HEK293T (cell line): Measurements from ENCODE around the gene CAB39L.

Experiments
- CTCF ChIA-PET: fragments of 350-600 bp; formaldehyde crosslinking; extraction: SDS; loops from one replicate; lab custom pipeline; 2021; ENCODE audit warnings: antibody characterized with exemption, inconsistent platforms; lab: Yijun Ruan, JAX
- POLR2A ChIA-PET: fragments of 350-600 bp; formaldehyde crosslinking; extraction: SDS; loops from one replicate; lab custom pipeline; 2020; ENCODE audit warnings: antibody characterized with exemption, inconsistent platforms; lab: Yijun Ruan, JAX
- DNase-seq: peaks from one replicate; pipeline ENCODE4 v3.0.0; 2012; ENCODE audit warnings: mixed read lengths; ENCODE audit errors: extremely low spot score
- ARNT ChIP-seq: fragments of 450-650 bp; IDR thresholded peaks from 2 replicates; pipeline ENCODE4 v1.6.1; 2017; ENCODE audit warnings: mild to moderate bottlenecking
- BHLHE40 ChIP-seq: fragments of 450-650 bp; IDR thresholded peaks from 2 replicates; pipeline ENCODE4 v1.6.1; 2016; ENCODE audit warnings: mild to moderate bottlenecking, moderate library complexity, borderline replicate concordance
- CTBP1 ChIP-seq: fragments of 450-650 bp; IDR thresholded peaks from 2 replicates; pipeline ENCODE4 v1.6.1; 2016; ENCODE audit warnings: borderline replicate concordance
- ELF4 ChIP-seq: fragments of 450-650 bp; IDR thresholded peaks from 2 replicates; pipeline ENCODE4 v1.6.1; 2017; ENCODE audit warnings: antibody characterized with exemption
- FOXA1 ChIP-seq: fragments of 450-650 bp; IDR thresholded peaks from 2 replicates; pipeline ENCODE4 v1.6.1; 2016; ENCODE audit warnings: mild to moderate bottlenecking
- FOXK2 ChIP-seq: fragments of 450-650 bp; IDR thresholded peaks from 2 replicates; pipeline ENCODE4 v1.6.1; 2016; ENCODE audit warnings: mild to moderate bottlenecking
- FOXM1 ChIP-seq: fragments of 450-650 bp; IDR thresholded peaks from 2 replicates; pipeline ENCODE4 v1.6.1; 2017; ENCODE audit warnings: mild to moderate bottlenecking, borderline replicate concordance
- HDGF ChIP-seq: fragments of 450-650 bp; IDR thresholded peaks from 2 replicates; pipeline ENCODE4 v1.6.1; 2017; ENCODE audit warnings: antibody characterized with exemption, borderline replicate concordance
- L3MBTL2 ChIP-seq: fragments of 450-650 bp; conservative IDR thresholded peaks from 2 replicates; pipeline ENCODE4 v1.6.1; 2016; ENCODE audit warnings: mild to moderate bottlenecking
- LEF1 ChIP-seq: fragments of 450-650 bp; IDR thresholded peaks from 2 replicates; pipeline ENCODE4 v1.6.1; 2017; ENCODE audit warnings: mild to moderate bottlenecking, borderline replicate concordance
- NFRKB ChIP-seq: fragments of 450-650 bp; IDR thresholded peaks from 2 replicates; pipeline ENCODE4 v1.6.1; 2016; ENCODE audit warnings: mild to moderate bottlenecking, moderate library complexity
- PKNOX1 ChIP-seq: fragments of 450-650 bp; IDR thresholded peaks from 2 replicates; pipeline ENCODE4 v1.6.1; 2016
- SP1 ChIP-seq: fragments of 450-650 bp; IDR thresholded peaks from 2 replicates; pipeline ENCODE4 v1.6.1; 2017
- SUZ12 ChIP-seq: fragments of 450-650 bp; IDR thresholded peaks from 2 replicates; pipeline ENCODE4 v1.6.1; 2016; ENCODE audit warnings: mild to moderate bottlenecking
- TARDBP ChIP-seq: fragments of 450-650 bp; IDR thresholded peaks from 2 replicates; pipeline ENCODE4 v1.6.1; 2016
- ZNF384 ChIP-seq: fragments of 450-650 bp; IDR thresholded peaks from 2 replicates; pipeline ENCODE4 v1.6.1; 2016

The CAB39L gene

GRCh38 chr13:49292742-49293486, 150.9 kb downstream of the CAB39L start:
- peak; percentile 28 for DNase-seq
- CTCF ChIA-PET: no interaction called here
- TF ChIP-seq LEF1 (no peak), BHLHE40 (no peak), SP1 (no peak), L3MBTL2 (no peak), ELF4 (no peak), SUZ12 (no peak), CTBP1 (no peak), FOXA1 (no peak), PKNOX1 (no peak)
- POLR2A ChIA-PET: no interaction called here

GRCh38 chr13:49288458-49288857, 155.4 kb downstream of the CAB39L start:
- TF ChIP-seq LEF1 (no peak), SP1 (no peak), PKNOX1 (no peak), L3MBTL2 (no peak), FOXK2 (no peak), HDGF (no peak), CTBP1 (no peak), ZNF384 (no peak), ARNT (no peak), FOXM1 (no peak), SUZ12 (no peak), TARDBP (no peak), BHLHE40 (no peak), NFRKB (no peak)
- POLR2A ChIA-PET: no interaction called here
- CTCF ChIA-PET: no interaction called here
- DNase-seq: no peak

GRCh38 chr13:49287995-49288394, 155.9 kb downstream of the CAB39L start:
- ChIA-PET POLR2A (no interaction called here), CTCF (no interaction called here)
- TF ChIP-seq ZNF384 (no peak), ELF4 (no peak), CTBP1 (no peak), LEF1 (no peak), ARNT (no peak), SUZ12 (no peak), PKNOX1 (no peak), FOXK2 (no peak), FOXM1 (no peak), L3MBTL2 (no peak), TARDBP (no peak), BHLHE40 (no peak), NFRKB (no peak), SP1 (no peak), HDGF (no peak)
- no peak for DNase-seq

- TF ChIP-seq BHLHE40: no peak
- no peak for TF ChIP-seq FOXA1
- TF ChIP-seq ELF4: no peak
- TF ChIP-seq FOXK2: no peak
- no peak for TF ChIP-seq PKNOX1
- TF ChIP-seq NFRKB: no peak
- no peak for TF ChIP-seq SP1
- TF ChIP-seq LEF1: no peak
- TF ChIP-seq L3MBTL2: no peak
- TF ChIP-seq TARDBP: no peak
- TF ChIP-seq ARNT: no peak
- no peak for TF ChIP-seq FOXM1
- no peak for TF ChIP-seq SUZ12
- no peak for TF ChIP-seq ZNF384
- TF ChIP-seq CTBP1: no peak
- no peak for TF ChIP-seq HDGF
- ChIA-PET POLR2A (interaction anchor here (1.2 kb wide), 1 partner anchor 32 kb away, joined by 4 read pairs; the partner anchor contains the start of gene CDADC1), CTCF (interaction anchor here (0.7 to 1.5 kb wide), 2 partner anchors 33 to 1160 kb away, joined by 3 to 4 read pairs; no protein-coding TSS in a partner anchor)
- DNase-seq: no peak
Observed at GRCh38 chr13:49279885-49280284, 164.0 kb downstream of the CAB39L start.

GRCh38 chr13:49279112-49279511, 164.8 kb downstream of the CAB39L start:
- DNase-seq: no peak
- CTCF ChIA-PET: interaction anchor here (1.4 kb wide), 1 partner anchor 39 kb away, joined by 5 read pairs; no protein-coding TSS in a partner anchor
- POLR2A ChIA-PET: interaction anchor here (2.4 kb wide), 1 partner anchor 31 kb away, joined by 7 read pairs; the partner anchor contains the start of gene CDADC1
- TF ChIP-seq NFRKB: no peak
- TF ChIP-seq LEF1: no peak
- no peak for TF ChIP-seq TARDBP
- no peak for TF ChIP-seq BHLHE40
- no peak for TF ChIP-seq SP1
- TF ChIP-seq ZNF384: no peak
- TF ChIP-seq SUZ12: no peak
- TF ChIP-seq HDGF: no peak
- TF ChIP-seq ELF4: no peak
- no peak for TF ChIP-seq FOXA1
- no peak for TF ChIP-seq FOXM1
- TF ChIP-seq ARNT: no peak
- no peak for TF ChIP-seq L3MBTL2
- TF ChIP-seq FOXK2: no peak
- TF ChIP-seq PKNOX1: no peak
- TF ChIP-seq CTBP1: no peak
